ENCODE data around the gene SLC25A48.

- TF ChIP-seq POLR2A (IDR thresholded peaks at IDR 0.05; ENCODE audit: low read depth, low read length) (no peak), POLR2AphosphoS5 (IDR thresholded peaks at IDR 0.05; ENCODE audit: low read depth, low read length) (no peak), SPI1 (IDR thresholded peaks at IDR 0.05; ENCODE audit: low read depth, low read length) (no peak), POU2F2 (IDR thresholded peaks at IDR 0.05; ENCODE audit: low read depth, low read length) (no peak), TAF1 (IDR thresholded peaks at IDR 0.05; ENCODE audit: low read depth, low read length) (no peak)
These were observed 9.3 kb downstream of the SLC25A48 start for GRCh38 chr5:135843571-135844337.

Measured in GM12891 (cell line).